Small intestine (tissue), 7 donors: ENCODE results near the gene CLPSL1. TPM values are rescaled to one million over a fixed set of nuclear protein-coding genes. Genes with fewer than 3 reads are reported as not detected.

Experiments
- DNase-seq, 2 donors: peaks; one replicate each; pipeline versions ENCODE4 v3.0.0 to v3.0.0-alpha.2; 2013
- FAIRE-seq: peaks from 2 replicates; lab custom pipeline; 2012; peaks lifted over from hg19 to GRCh38; lab: Jason Lieb, UNC
- H3K27ac ChIP-seq, 3 donors: one replicate each; pipeline ENCODE4 v1.5.1; 2013; ENCODE audit warnings: low read length in 2 of 3, mild to moderate bottlenecking in 2 of 3, control low read depth in 1 of 3, inconsistent platforms in 1 of 3, low read depth in 1 of 3, moderate library complexity in 1 of 3
- H3K27me3 ChIP-seq, 3 donors: one replicate each; pipeline ENCODE4 v1.6.1; 2013; ENCODE audit warnings: low read length in 3 of 3, inconsistent platforms in 1 of 3; ENCODE audit not compliant: control insufficient read depth in 3 of 3, insufficient read depth in 3 of 3
- H3K36me3 ChIP-seq, 3 donors: one replicate each; pipeline ENCODE4 v1.6.1; 2013; ENCODE audit warnings: low read length in 3 of 3, inconsistent platforms in 1 of 3, low read depth in 1 of 3, mild to moderate bottlenecking in 1 of 3, moderate library complexity in 1 of 3; ENCODE audit not compliant: control insufficient read depth in 3 of 3, insufficient read depth in 2 of 3
- H3K4me1 ChIP-seq, 3 donors: one replicate each; pipeline ENCODE4 v1.6.1; 2013; ENCODE audit warnings: low read length in 2 of 3, inconsistent platforms in 1 of 3, low read depth in 1 of 3, mild to moderate bottlenecking in 1 of 3, moderate library complexity in 1 of 3; ENCODE audit not compliant: control insufficient read depth in 3 of 3, insufficient read depth in 2 of 3
- H3K4me3 ChIP-seq, 3 donors: one replicate each; pipeline ENCODE4 v1.5.1; 2013; ENCODE audit warnings: low read length in 3 of 3, control low read depth in 1 of 3, inconsistent platforms in 1 of 3, low read depth in 1 of 3, mild to moderate bottlenecking in 1 of 3, moderate library complexity in 1 of 3
- H3K9me3 ChIP-seq, 2 donors: one replicate each; pipeline ENCODE4 v1.6.1; 2013; ENCODE audit warnings: low read depth in 1 of 2, low read length in 1 of 2; ENCODE audit not compliant: control insufficient read depth in 2 of 2, insufficient read depth in 1 of 2
- WGBS, 3 donors: extraction: QIAGEN DNeasy Blood & Tissue Kit; methylation state at CpG; one replicate each; pipeline ENCODE4 v1.1.7; 2013; 5-methylcytosine and 5-hydroxymethylcytosine counted together
- polyA plus RNA-seq, 4 donors: library from polyadenylated mRNA; stranded (reverse) in 3 of 4; unstranded in 1 of 4; fragments of 200-250 nt in 3 of 4; fragments of 120-200 nt in 1 of 4; gene quantifications; one replicate each; pipeline versions ENCODE4 v1.2.1 to v1.2.3, GENCODE V29; 2013
- donor health status: healthy with polysubstance abuse.
- donor health status: control.
- donor health status: control.
- donor health status: Bipolar disorder and iron deficiency.
- donor health status: healthy.

The CLPSL1 gene
- polyA plus RNA-seq, 4 donors = not detected

DNA sequence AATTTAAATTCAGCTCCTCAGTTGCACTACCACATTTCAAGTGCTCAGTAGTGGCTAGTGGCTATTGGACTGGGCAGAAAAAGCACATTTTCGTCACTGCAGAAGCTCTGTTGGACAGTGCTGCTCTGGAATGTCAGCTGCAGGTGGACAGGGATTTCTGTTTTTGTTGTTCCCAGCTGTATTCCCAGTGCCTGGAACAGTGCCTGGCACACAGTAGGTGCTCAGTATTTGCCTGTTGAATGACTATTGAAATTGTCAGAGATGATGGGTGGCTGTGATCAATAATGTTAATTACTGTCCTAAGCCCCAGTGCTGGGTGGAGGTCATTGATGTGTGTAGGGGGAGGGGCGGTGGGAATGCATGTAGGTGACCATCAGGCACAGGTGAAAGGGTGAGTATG, 5.5 kb downstream of the CLPSL1 start:
- Histone ChIP-seq H3K27ac (no peak overlapping the region), H3K4me1 (no peaks in the 10 kb centered on the region), H3K36me3 (no peaks in the 10 kb centered on the region), H3K27me3 (peaks cover 0 to 38% (median 11%) of the 10 kb centered on the region in 3 donors), H3K4me3 (no peak overlapping the region), H3K9me3 (no peaks in the 10 kb centered on the region)
- DNase-seq (no peak), FAIRE-seq (no peak)
- 60 to 70% (median 67%) methylated on average over 2 of the region's 2 CpGs for WGBS, 3 donors

DNA sequence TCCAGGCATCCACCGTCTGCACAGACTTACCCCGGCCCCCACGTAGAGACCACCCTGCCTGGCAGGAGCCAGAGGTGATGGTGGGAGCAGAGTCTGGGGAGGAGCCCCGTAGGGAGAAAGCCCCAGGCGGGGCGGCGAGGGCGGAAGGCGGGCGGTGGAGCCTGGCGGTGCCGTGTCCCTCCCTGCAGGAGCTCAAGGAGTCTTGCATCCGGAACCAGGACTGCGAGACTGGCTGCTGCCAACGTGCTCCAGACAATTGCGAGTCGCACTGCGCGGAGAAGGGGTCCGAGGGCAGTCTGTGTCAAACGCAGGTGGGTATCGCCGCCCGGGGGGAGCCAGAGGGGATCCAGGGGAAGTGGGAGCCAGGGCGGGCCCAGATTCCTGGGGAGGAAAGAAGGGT, 6.0 kb downstream of the CLPSL1 start:
- WGBS, 3 donors = 42 to 57% (median 46%) methylated on average over 25 of the region's 25 CpGs

DNA sequence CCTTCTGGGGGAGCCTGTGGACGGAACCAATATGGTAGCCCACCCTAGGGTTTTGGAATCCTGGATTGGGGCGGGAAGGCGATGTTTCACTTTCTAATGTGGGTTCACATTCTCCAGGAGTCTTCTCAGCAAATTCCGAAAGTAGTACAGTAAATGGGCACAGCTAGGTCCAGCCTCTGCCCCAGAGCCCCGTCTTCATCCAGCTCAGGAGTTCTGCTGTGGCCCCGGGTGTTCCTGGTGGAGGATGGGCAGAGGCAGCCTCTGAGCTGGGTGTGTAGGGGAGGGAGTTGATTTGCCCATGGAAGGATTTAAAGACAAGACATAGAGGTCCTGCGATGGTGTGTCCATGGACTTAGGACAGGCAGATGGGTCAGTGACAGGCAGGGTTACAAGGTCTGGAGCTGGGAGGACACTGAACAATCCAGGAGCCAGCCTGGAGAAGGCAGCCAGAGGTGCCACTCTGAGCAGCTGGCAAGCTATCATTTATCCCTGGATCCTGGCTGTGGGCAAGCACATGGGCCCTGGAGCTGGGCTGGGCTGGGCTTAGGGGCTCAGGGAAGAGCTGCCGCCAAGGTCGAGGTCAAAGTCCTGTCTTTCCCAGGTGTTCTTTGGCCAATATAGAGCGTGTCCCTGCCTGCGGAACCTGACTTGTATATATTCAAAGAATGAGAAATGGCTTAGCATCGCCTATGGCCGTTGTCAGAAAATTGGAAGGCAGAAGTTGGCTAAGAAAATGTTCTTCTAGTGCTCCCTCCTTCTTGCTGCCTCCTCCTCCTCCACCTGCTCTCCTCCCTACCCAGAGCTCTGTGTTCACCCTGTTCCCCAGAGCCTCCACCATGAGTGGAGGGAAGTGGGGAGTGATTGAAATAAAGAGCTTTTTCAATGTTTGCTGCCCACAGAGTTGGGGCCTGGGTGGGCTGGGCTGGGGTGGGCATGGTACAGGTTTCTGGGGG, 6.7 kb downstream of the CLPSL1 start:
- Histone ChIP-seq H3K36me3 (no peaks in the 10 kb centered on the region), H3K4me1 (no peaks in the 10 kb centered on the region), H3K27ac (no peak overlapping the region), H3K9me3 (no peaks in the 10 kb centered on the region), H3K4me3 (no peak overlapping the region), H3K27me3 (peaks cover 0 to 38% (median 14%) of the 10 kb centered on the region in 3 donors)
- FAIRE-seq (no peak), DNase-seq (peak in 1 of 2 donors; percentile 14)
- 38 to 73% (median 50%) methylated on average over 13 of the region's 13 CpGs for WGBS, 3 donors

More for the DNA sequence above, 6.0 kb downstream of the CLPSL1 start:
- FAIRE-seq (no peak), DNase-seq (no peak)
- Histone ChIP-seq H3K27me3 (peaks cover 0 to 38% (median 11%) of the 10 kb centered on the region in 3 donors), H3K4me3 (no peak overlapping the region), H3K9me3 (no peaks in the 10 kb centered on the region), H3K27ac (no peak overlapping the region), H3K36me3 (no peaks in the 10 kb centered on the region), H3K4me1 (no peaks in the 10 kb centered on the region)

DNA sequence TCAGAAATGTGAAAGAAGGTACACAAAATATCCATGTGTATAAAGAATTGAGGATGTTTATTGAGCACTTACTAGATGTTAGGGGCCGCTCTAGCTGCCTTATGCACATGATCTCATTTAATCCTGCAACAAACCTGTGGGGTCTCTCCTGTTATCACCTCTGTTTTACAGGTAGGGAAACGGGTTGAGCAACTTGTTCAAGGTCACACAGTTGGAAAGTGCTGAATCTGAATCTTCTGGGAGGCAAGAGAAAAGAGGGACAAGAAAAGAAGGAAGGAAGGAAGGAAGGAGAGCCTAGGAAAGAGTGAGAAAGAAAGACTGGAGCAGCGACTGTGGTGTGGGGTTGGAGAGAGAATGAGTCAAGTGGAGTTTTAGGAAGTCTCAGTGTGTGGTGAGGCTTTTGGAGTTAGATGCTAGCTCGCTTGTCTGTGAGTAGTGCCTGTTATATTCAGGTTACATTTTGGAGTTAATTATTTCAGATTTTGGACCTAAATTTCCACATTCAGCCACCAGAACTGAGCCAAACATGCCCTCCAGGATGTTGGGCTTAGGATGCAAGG, 7.7 kb downstream of the CLPSL1 start:
- 44 to 59% (median 58%) methylated on average over 4 of the region's 4 CpGs for WGBS, 3 donors
- H3K4me1 ChIP-seq = no peaks in the 10 kb centered on the region
- H3K27me3 ChIP-seq = peaks cover 0 to 38% (median 14%) of the 10 kb centered on the region in 3 donors
- H3K27ac ChIP-seq = no peak overlapping the region
- DNase-seq (no peak), FAIRE-seq (no peak)
- no peak overlapping the region for H3K4me3 ChIP-seq
- no peaks in the 10 kb centered on the region for H3K9me3 ChIP-seq
- H3K36me3 ChIP-seq = no peaks in the 10 kb centered on the region

- Histone ChIP-seq H3K27ac (no peak overlapping the region), H3K4me1 (no peaks in the 10 kb centered on the region), H3K9me3 (no peaks in the 10 kb centered on the region), H3K36me3 (no peaks in the 10 kb centered on the region), H3K4me3 (no peak overlapping the region), H3K27me3 (peaks cover 0 to 34% (median 14%) of the 10 kb centered on the region in 3 donors)
- WGBS, 3 donors = 71 to 77% (median 75%) methylated on average over 5 of the region's 5 CpGs
- FAIRE-seq (no peak), DNase-seq (no peak)
These were observed 9.9 kb downstream of the CLPSL1 start for GRCh38 chr6:35790683-35791082.

DNA sequence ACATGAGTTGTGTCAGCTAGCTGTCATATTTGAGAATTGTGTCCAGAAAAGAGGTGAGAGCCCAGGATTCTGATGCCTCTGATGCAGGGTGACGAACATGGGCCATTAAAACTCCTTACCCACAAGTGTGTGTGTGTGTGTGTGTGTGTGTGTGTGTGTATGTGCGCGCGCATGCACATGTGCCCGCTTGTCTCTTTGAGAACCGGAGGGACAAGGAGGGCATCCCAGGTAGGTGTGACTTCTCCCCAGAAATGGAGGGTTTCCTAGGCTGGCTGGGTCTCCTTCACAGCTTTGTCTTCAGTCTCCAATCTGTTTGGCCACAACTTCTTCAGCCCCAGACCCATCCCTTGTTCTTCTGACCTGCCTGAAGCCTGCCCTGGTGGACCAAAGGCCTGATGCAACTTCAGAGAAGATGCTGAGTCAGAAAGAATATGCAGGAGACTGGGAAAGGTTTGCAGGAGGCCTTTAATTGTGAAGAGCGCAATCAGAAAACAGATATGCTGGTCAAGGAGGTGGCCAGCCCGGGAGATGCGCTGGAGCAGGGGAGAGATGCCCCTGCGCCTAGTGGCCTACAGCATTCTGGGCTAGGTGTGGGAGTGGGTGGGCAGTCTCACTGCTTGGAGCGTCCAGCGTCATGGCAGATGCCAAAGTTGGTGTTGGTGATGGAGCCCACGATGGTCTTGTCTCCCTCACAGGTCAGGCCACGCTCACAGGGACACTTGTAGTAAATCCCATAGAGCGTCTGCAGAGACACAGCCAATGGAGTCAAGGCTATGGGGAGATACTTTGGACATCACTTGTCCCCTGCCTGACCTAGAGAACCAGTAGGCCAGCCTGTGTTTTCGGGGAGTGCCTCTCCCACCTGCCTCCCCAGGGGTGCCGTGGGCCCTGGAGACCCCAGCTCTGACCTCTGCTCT, 14.0 kb downstream of the CLPSL1 start:
- H3K4me3 ChIP-seq = no peak overlapping the region
- no peaks in the 10 kb centered on the region for H3K36me3 ChIP-seq
- H3K27ac ChIP-seq = no peak overlapping the region
- H3K9me3 ChIP-seq = no peaks in the 10 kb centered on the region
- FAIRE-seq (no peak), DNase-seq (no peak)
- peaks cover 0 to 3% (median 3%) of the 10 kb centered on the region in 3 donors for H3K27me3 ChIP-seq
- WGBS, 3 donors = 89 to 90% (median 89%) methylated on average over 17 of the region's 17 CpGs
- no peaks in the 10 kb centered on the region for H3K4me1 ChIP-seq

DNA sequence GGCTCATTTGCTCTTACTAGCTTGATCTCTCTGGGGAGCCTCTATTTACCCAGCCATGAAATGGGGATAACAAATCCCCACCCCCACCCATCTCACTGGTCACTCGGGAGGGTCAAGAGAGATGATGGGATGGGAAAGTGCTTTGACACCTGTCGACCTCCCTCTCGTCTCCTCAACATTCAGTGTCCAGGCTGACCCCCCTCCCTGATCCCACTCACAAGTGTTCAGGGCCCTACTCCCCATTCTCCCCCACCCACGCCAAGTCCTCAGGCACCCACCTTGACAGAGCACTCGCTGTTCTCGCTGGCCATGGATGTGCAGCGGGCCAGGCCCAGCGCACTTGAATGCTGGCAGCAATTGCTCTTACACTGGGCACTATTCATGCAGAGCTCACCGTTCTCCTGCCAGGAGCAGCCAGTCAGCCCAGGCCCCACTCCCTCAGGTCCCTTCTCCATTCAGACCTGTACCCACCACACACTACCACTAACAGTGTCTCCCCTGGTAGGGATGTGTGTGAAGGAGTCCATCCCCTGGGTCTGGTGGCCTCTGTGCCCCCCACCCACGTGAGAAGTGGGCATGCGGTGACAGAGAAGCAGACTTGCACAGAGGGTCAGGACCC, 14.7 kb downstream of the CLPSL1 start:
- DNase-seq = no peak
- Histone ChIP-seq H3K4me3 (no peak overlapping the region), H3K4me1 (no peaks in the 10 kb centered on the region), H3K27me3 (peaks cover 0 to 3% (median 3%) of the 10 kb centered on the region in 3 donors), H3K9me3 (no peaks in the 10 kb centered on the region), H3K36me3 (no peaks in the 10 kb centered on the region), H3K27ac (no peak overlapping the region)
- no peak for FAIRE-seq
- 86 to 91% (median 90%) methylated on average over 11 of the region's 11 CpGs for WGBS, 3 donors
